ENCODE results near the gene ALAD.

GRCh38 chr9:113337714-113338113 lies 63.4 kb downstream of the ALAD start:
- TF ChIP-seq CTCF (IDR thresholded peaks at IDR 0.05) (no peak), POLR2AphosphoS5 (IDR thresholded peaks at IDR 0.05; ENCODE audit: low read depth, low read length) (no peak), TCF7L2 (IDR thresholded peaks at IDR 0.05; ENCODE audit: low read depth, low read length) (no peak), REST (IDR thresholded peaks at IDR 0.05; ENCODE audit: insufficient read depth in 1 of 2, low read depth in 2 of 2, low read length in 1 of 2) (no peak), SIN3A (IDR thresholded peaks at IDR 0.05; ENCODE audit: borderline replicate concordance, insufficient read depth, low read depth, low read length) (no peak)

All from Panc1 (cell line).